ENCODE measurements around the gene GGT6.

Gene GGT6

DNA sequence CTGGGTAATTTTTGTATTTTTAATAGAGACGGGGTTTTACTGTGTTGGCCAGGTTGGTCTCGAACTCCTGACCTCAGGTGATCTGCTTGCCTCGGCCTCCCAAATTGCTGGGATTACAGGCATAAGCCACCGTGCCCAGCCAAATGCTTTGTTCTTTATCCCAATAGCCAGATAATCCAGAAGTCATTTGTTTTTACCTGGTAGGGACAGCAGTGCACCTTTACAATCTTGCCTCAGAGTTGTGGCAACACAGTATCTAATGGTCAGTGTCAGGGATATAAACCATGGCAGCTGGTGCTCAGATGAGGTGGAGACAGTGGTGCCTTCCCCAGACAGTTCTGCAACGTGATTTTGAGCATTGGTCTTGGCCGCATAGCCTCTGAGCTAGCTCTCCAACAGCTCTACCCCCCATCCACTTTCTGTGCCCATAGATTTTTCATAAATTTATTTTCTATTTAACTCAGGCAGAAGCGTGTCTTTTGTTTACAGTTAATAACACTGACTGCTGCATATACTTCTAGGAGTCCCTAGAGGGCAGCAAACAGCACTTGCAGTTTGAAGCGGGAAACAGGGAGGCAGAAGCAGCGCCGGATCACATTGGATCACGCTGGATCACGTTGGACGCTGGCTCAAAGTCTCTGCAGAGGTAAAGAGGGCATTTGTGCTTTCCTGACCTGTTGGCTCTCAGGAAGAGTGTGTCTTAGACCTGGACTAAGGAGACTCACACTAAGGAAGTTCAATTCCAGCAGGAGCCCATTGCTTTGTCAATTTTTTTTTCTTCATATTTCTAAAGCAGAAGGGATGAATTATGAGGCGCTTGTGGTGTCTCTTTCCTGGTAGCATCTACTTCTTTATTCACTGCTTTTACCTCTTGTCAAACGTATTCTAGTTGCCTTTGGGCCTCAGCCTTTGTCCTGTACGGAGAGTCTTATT, 5.1 kb upstream of the GGT6 start:
- Histone ChIP-seq H3K27ac (no peak overlapping the region), H3K4me3 (no peak overlapping the region)
- DNase-seq (ENCODE audit: low spot score): no peak
- TF ChIP-seq, protein P1, sequence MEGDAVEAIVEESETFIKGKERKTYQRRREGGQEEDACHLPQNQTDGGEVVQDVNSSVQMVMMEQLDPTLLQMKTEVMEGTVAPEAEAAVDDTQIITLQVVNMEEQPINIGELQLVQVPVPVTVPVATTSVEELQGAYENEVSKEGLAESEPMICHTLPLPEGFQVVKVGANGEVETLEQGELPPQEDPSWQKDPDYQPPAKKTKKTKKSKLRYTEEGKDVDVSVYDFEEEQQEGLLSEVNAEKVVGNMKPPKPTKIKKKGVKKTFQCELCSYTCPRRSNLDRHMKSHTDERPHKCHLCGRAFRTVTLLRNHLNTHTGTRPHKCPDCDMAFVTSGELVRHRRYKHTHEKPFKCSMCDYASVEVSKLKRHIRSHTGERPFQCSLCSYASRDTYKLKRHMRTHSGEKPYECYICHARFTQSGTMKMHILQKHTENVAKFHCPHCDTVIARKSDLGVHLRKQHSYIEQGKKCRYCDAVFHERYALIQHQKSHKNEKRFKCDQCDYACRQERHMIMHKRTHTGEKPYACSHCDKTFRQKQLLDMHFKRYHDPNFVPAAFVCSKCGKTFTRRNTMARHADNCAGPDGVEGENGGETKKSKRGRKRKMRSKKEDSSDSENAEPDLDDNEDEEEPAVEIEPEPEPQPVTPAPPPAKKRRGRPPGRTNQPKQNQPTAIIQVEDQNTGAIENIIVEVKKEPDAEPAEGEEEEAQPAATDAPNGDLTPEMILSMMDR (IDR thresholded peaks at IDR 0.05): peak; percentile 41

DNA sequence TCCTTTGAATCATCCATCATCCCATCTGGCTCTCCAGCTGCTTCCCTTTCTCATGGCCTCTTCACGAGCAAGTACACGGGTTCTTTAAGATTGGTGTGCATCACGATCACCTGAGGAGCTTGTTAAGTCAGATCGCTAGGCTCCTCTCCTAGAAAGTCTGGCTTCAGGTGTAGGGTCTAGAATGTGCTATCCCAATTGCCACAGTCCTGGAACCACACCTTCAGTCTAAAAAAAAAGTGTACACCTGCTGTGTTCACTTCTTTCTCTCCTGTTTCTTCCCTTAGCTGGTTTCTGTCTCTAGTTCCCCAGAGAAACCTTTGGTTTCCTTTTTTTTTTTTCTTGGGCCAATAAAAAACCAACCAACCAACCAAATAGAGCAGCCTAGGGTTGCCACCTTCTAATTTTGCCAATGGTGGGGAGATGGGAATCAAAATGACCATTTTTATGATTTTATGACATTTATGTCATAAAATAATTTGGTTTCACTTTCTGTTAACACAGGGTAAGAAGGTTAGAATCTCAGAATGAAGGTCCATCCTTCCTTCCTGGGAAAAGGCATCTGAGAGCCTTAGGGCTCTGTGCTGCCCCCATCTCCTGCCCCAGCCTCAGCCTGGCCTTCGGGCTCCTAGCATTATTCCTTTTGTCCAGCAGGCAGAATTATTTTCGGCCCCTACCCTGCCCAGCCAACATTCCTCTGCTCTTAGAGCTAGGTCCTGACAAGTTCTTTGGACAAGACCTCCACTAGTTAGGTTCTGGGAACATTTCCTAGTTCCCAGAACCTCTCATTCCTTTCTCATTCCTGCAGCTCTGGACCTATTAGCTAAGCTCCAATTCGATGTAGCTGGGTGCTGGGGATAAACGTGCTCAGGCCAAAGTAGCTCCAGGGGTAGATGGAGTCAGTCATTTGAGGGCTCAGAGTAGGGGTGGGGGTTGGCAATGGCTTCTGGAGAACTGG, 1.9 kb upstream of the GGT6 start:
- peak overlapping the region; percentile 24 to 67 for H3K27ac ChIP-seq
- no peak for DNase-seq (ENCODE audit: low spot score)
- TF ChIP-seq, protein P1 (IDR thresholded peaks at IDR 0.05): no peak
- H3K4me3 ChIP-seq: no peak overlapping the region

DNA sequence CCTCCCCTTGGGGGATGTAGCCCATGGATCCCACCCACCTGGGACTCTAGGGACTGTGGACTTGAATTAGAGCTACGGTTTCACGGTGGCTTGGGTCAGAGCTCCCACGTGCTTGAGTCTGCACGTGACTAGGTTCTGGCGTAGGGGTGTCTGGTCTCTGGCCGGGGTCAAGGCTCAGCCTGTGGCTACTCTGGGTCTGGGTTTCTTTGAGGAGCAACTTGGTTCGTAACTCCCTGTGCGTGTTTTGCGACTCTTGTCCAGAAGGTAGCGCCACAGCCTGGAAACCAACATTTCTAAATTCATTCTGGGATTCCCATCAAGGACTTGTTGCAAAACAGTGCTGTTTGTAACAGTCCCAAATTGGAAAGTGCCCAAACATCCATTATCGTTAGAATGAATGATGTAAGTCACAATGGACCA, 470 bp upstream of the GGT6 start:
- DNase-seq (ENCODE audit: low spot score): no peak
- TF ChIP-seq, protein P1 (IDR thresholded peaks at IDR 0.05): no peak
- H3K27ac ChIP-seq: no peak overlapping the region
- H3K4me3 ChIP-seq: no peak overlapping the region

DNA sequence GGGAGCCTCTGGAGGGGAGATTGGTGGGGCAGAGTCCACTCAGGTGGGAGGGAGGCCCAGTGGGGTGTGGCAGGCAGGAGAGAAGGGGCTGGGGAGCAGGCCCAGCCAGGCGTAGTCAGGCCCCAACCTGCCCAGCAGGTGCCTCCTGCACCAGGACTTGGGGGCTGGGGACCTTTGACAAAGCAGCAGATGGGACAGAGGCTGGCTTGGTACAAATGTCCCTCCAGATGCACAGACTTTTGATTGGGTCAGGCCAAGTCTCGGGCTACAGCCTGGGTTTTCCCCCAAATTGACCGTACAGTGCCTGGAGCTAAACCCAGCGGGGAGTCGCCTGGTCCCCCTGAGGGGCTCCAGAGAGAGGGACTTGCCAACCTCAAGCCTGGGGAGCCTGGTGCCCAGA, 411 bp downstream of the GGT6 start:
- DNase-seq (ENCODE audit: low spot score): no peak
- no peak overlapping the region for H3K27ac ChIP-seq
- no peak overlapping the region for H3K4me3 ChIP-seq
- TF ChIP-seq, protein P1 (IDR thresholded peaks at IDR 0.05): no peak

DNA sequence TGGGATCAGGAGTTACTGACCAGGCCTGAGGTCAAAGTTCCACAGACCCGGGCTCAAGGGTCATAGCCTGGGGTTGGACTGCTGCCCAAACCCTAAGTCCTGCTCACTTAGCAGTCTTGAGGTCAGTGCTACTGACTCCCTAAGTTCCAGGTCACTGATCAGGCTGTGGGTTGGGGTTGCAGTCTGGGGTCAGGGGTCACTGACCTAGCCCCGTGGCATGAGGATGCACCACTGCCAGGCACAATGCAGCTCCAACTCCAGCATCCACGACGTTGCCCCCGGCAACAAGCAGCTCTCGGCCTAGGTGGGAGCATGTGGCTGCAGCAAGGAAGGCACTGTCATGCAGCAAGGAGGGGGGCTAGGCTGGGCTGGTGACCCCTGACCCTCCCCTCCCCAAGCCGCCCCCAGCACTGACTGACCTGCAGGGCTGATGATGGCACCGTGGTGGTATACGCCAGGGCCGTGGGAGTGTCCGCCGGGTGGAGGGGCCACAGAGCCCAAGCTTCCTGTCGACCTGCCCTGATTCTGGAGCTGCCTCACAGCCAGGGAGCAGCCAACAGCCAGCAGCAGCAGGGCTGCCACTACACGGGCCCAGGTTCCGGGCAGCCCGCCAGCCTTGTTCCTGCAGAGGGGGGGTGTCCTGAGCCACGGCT, 1.1 kb downstream of the GGT6 start:
- TF ChIP-seq, protein P1 (IDR thresholded peaks at IDR 0.05): no peak
- no peak for DNase-seq (ENCODE audit: low spot score)
- H3K27ac ChIP-seq: no peak overlapping the region
- H3K4me3 ChIP-seq: no peak overlapping the region

DNA sequence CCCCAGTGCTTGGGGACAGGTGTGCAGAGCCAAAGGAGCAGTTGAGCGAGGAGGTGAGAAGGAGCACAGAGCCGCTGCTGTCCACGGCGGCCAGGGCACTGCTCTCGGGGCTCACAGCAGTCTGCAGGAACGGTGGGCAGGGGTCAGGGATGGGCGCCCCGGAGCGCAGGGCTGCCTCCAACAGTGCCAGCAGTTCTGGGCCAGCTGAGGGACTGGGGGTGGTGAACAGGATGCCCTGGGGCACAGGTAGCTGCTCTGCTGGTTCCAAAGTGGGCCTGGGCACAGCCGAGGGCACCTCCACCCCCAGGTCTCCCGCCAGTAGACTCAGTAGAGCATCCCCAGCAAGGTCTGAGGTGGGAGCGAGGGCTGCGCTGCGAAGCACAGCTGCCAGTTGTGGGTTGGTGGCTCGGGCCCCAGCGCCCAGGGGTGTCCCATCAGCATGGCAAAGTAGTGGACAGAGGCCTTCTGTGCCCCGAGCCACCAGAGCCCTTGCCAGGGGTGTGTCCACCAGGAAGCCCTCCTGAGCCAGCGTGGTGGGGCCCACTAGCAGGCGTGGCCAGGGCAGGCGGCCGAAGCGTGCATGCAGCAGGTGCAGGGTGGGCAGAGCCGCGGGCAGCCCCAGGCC, 1.9 kb downstream of the GGT6 start:
- no peak overlapping the region for H3K27ac ChIP-seq
- TF ChIP-seq, protein P1 (IDR thresholded peaks at IDR 0.05): no peak
- no peak overlapping the region for H3K4me3 ChIP-seq
- no peak for DNase-seq (ENCODE audit: low spot score)
